Measurements from ENCODE around the gene KIFC1. TPM values are rescaled to one million over a fixed set of nuclear protein-coding genes. Genes with fewer than 3 reads are reported as not detected.

The KIFC1 gene
- total RNA-seq, 2 experiments from 2014 or later: 157 to 167 TPM

DNA sequence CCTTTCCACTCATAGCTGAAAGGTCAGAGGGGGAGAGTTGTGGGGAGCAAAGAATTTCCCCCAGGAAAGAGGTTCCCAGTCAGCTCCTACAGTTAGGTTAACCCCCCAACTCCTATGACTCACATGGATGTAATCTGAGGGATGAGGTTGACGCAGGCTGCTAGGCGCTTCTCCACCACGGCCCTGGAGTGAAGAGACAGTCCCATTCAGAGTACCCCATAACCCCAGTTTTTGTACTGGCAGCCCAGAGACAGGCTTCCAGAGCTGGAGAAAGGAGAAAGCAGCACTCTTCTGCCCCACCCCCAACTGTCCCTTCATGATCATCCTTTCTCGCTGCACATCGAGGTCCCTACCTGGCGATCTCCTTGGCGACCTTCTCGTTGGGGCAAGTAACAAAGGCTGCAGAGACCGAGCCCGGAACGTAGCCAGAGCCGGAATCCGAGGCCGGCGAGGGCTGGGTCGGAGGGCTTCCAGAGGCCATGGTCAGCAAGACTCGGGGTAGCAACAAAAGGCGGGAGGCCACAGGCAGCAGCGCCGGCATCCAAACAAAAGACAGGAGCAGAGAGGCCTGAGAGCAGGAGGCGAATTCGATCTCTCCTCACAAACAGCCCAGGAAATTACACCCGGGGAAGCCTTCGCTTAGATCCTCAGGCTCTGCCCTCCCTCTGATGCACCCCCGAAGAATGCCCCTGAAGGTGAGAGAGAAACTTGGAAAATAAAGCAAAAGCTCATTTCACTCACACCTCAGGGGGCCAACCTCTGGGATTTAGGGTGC, 25.7 kb downstream of the KIFC1 start:
- CTCF ChIA-PET: interaction anchor here (0.9 to 3.9 kb wide), 5 partner anchors 9 to 162 kb away, joined by 3 to 28 read pairs (median 4); no protein-coding TSS in a partner anchor
- Mint-ChIP-seq H3K4me1 (peaks cover 73% of the 10 kb centered on the region), H3K4me3 (peak overlapping the region; percentile 95), H3K36me3 (ENCODE audit: low read depth) (peaks cover 30% of the 10 kb centered on the region), H3K27me3 (peaks cover 3% of the 10 kb centered on the region), H3K9me3 (no peaks in the 10 kb centered on the region), H3K27ac (peak overlapping the region; percentile 97)
- no peak for DNase-seq
- POLR2A ChIA-PET: interaction anchor here (0.7 kb wide), 1 partner anchor 169 kb away, joined by 6 read pairs; no protein-coding TSS in a partner anchor

DNA sequence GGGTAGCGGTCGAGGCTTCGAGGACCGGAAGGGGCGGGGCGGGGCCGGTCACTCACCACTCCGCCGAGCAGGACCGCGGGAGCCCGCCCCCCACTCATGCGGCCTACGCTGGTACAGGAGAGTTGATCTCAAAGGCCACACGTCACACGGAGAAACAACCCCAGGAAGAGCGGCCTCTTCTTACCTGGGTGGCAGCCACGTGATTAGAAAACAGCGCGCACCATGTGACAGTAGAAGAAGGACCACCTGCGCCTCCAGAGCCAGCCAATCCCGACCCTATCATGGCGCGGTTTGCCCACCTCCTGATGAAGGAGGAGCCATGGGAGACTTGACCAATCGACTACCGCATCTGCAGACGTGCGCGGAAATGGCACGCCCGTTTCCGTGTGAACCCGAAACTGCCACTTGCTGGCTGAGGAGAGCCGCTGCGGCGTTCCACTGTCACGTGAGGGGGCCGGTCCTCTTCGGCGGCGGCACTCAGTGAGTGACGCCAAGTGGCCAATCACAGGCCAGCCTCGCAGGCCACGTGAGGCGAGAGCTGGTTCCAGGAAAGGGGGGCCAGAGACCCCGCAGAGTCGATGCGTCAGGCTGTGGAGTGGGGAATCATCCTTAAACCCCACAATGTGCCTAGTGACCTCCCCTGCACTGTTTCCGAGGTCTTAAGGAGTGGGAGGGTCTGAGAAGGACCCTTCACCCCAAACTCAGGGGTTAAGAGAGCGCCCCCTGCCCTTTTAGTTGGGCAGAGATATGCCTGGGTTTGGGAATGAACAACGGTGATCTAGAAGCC, 26.5 kb downstream of the KIFC1 start, which contains the start of gene CUTA:
TSS of gene CUTA (minus strand) at position 205 of the 787 bp plus-strand sequence. CDS start at position 98, 107 bp downstream.
- H3K27me3 Mint-ChIP-seq: peaks cover 3% of the 10 kb centered on the region
- H3K9me3 Mint-ChIP-seq: no peaks in the 10 kb centered on the region
- H3K36me3 Mint-ChIP-seq (ENCODE audit: low read depth): peaks cover 26% of the 10 kb centered on the region
- H3K4me3 Mint-ChIP-seq: peak within 1 kb of the TSS; percentile 95
- peak; percentile 100 for DNase-seq
- CTCF ChIA-PET: interaction anchor here (0.7 to 3.9 kb wide), 8 partner anchors 8 to 282 kb away, joined by 3 to 28 read pairs (median 4); partner anchors contain the start of genes RPS18 and VPS52
- peak within 1 kb of the TSS; percentile 97 for H3K27ac Mint-ChIP-seq
- POLR2A ChIA-PET: no interaction called here
- H3K4me1 Mint-ChIP-seq: peaks cover 71% of the 10 kb centered on the region

DNA sequence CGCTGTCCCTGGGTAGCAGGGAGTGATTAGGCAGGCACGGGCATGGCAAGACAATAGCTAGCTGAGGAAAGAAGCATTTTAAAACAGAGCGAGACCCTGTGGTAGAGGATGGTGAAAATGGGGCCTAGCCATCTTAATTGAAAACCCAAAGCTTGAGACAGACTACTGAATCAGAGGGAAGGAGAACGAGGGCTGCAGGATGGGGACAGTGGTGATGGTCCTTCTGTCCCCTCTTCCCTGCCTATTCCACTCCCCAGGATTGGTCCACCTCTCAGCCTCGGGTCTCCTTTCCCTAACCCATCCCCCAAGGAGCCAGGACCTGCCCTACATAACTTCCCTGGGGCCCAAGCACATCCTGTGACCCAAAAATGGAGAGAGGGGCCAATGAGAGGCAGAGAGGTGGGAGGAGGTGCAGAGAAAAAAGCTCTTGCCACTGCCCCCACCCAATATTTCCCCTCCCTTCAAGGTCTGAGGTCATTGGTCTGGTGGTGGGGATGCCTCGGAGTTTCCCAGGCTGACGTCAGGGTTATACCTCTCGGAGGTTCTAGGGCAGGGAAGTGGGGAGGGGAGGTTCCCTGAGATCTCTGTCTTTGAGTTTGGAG, 27.2 kb downstream of the KIFC1 start:
- POLR2A ChIA-PET: no interaction called here
- peaks cover 3% of the 10 kb centered on the region for H3K27me3 Mint-ChIP-seq
- H3K4me3 Mint-ChIP-seq: peak overlapping the region; percentile 95
- CTCF ChIA-PET: interaction anchor here (0.6 to 3.9 kb wide), 9 partner anchors 9 to 282 kb away, joined by 3 to 28 read pairs (median 3); no protein-coding TSS in a partner anchor
- peak; percentile 45 for DNase-seq
- no peaks in the 10 kb centered on the region for H3K9me3 Mint-ChIP-seq
- peak overlapping the region; percentile 97 for H3K27ac Mint-ChIP-seq
- peaks cover 71% of the 10 kb centered on the region for H3K4me1 Mint-ChIP-seq
- peaks cover 25% of the 10 kb centered on the region for H3K36me3 Mint-ChIP-seq (ENCODE audit: low read depth)

DNA sequence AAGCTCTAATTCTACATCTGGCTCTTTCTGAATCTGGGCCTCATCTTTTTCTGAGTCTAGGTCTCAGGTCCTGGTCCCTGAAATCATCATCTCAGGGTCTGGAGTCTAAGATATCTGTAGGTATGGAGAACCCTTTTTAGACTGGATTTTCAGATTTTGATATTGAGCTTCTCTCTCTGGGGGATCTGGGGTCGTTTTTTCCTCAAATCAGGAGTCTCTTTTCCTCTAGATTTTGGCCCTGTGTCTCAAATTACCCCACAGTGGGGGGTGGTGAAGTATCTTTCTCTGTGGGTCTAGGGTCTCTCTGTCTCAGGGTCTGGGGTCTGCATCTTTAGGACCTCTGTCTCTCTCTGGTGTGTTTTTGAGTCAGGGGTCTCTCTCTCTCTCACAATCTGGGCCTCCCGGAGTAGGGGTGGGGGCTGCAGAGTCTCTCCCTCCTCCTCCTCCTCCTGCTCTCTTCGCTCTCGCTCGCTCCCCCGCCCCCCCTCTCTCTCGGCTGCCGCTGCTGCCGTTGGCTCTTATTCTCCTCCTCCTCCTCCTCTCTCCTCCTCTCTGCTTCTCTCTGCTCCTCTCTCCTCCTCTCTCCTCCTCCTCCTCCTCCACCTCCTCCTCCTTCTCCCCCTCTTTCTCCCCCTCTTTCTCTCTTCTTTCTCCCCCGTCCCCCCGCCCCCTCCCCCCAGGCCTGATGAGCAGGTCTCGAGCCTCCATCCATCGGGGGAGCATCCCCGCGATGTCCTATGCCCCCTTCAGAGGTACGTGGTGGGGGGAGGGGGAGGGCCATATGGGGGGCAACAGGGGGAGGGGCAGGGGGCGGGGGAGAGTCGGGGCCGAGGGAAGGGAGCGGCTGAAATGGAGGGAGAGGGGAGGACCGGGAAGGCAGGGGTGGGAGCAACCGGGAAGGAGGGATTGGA, 28.2 kb downstream of the KIFC1 start, which contains the start of gene SYNGAP1:
TSS of gene SYNGAP1 (plus strand) at position 486 of the 911 bp plus-strand sequence. CDS start at position 686, 200 bp downstream.
- Mint-ChIP-seq H3K36me3 (ENCODE audit: low read depth) (peaks cover 25% of the 10 kb centered on the region), H3K27ac (peak within 1 kb of the TSS; percentile 97), H3K9me3 (no peaks in the 10 kb centered on the region), H3K27me3 (peaks cover 3% of the 10 kb centered on the region), H3K4me3 (peak within 1 kb of the TSS; percentile 95), H3K4me1 (peaks cover 71% of the 10 kb centered on the region)
- DNase-seq: peak; percentile 56
- ChIA-PET CTCF (interaction anchor here (0.6 to 3.9 kb wide), 5 partner anchors 10 to 176 kb away, joined by 3 to 28 read pairs (median 3); no protein-coding TSS in a partner anchor), POLR2A (interaction anchor here (0.7 kb wide), 1 partner anchor 10 kb away, joined by 3 read pairs; no protein-coding TSS in a partner anchor)

DNA sequence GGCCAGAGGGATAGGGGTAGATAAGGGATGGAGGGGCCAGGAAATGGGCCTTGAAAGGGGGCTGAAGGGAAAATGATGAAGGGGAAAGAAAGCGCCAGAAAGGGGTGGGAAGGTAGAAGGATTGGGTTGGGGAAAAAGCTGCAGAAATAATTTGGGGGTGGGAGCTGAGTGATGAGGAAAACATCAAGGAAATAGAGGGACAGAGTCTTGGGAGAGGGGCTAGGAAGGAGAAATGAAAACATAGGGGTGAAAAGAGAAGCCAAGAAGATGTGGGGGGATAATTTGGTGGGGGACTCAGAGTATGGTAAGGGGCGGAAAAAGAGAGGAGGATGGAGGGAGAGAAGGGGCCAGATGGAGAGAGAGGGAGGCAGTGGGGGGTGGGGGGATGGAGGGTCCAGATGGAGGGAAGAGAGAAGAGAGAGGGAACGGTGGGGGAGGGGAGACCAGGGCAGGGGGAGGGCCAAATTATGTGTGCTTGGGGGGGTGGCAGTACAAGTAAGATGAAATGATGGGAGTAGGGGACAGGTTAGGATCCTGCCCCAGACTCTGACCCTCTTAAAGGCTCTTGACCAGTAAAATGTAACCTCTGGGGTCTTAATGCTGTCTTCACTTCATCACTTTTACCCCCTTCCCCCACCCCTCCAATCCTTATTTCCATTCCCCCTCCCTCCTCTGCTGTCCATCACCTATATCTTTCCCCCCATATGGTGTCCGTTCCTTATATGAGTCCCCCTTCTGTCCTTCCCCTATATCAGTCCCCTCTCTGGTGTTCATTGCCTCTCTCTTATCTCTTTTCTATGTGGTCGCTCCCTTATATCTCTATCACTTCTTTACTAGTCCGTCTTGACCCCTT, 29.1 kb downstream of the KIFC1 start:
- H3K36me3 Mint-ChIP-seq (ENCODE audit: low read depth): peaks cover 24% of the 10 kb centered on the region
- ChIA-PET POLR2A (no interaction called here), CTCF (interaction anchor here (3.9 kb wide), 1 partner anchor 10 kb away, joined by 28 read pairs; no protein-coding TSS in a partner anchor)
- DNase-seq: no peak
- H3K27ac Mint-ChIP-seq: peak overlapping the region; percentile 31
- peaks cover 72% of the 10 kb centered on the region for H3K4me1 Mint-ChIP-seq
- peak overlapping the region; percentile 53 for H3K4me3 Mint-ChIP-seq
- H3K27me3 Mint-ChIP-seq: peaks cover 3% of the 10 kb centered on the region
- H3K9me3 Mint-ChIP-seq: no peaks in the 10 kb centered on the region

DNA sequence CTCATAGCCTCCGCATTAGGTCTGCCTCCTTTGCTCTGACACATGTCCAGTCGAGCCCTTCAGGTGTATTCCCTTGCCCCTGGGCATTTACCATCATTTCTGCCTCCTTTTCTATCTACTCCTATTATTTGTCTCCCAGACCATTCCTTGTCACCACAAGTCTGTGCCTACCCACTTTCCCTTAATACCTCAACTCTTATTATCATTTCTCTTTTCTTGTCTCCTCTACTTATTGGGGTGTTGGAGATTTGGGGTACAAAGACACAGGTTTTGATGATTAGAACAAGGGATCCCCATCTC, 29.7 kb downstream of the KIFC1 start:
- DNase-seq: no peak
- peaks cover 23% of the 10 kb centered on the region for H3K36me3 Mint-ChIP-seq (ENCODE audit: low read depth)
- H3K27me3 Mint-ChIP-seq: peaks cover 3% of the 10 kb centered on the region
- H3K4me3 Mint-ChIP-seq: peak overlapping the region; percentile 34
- H3K9me3 Mint-ChIP-seq: no peaks in the 10 kb centered on the region
- H3K27ac Mint-ChIP-seq: peak overlapping the region; percentile 2
- H3K4me1 Mint-ChIP-seq: peaks cover 68% of the 10 kb centered on the region
- ChIA-PET CTCF (no interaction called here), POLR2A (no interaction called here)

DNA sequence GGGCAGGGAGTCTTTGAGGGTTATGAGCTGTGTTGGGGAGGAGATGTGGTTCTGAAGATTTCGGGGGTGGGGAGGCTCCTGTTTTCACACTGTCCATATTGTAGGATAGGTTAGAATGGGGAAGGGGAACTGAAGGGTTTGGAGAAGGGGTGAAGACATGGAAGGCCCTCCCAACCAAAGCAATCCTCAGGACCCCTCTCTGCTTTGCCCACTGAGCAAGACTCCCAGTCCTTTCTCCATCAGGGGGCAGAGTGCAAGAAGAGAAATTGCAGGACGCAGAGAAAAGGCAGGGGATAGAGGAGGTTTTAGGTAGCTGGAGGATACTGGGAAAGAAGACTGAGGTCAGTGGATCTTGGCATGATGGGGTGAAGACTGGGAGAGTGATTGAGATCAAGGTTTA, 32.2 kb downstream of the KIFC1 start:
- H3K9me3 Mint-ChIP-seq: no peaks in the 10 kb centered on the region
- ChIA-PET POLR2A (no interaction called here), CTCF (no interaction called here)
- peaks cover 18% of the 10 kb centered on the region for H3K36me3 Mint-ChIP-seq (ENCODE audit: low read depth)
- peak overlapping the region; percentile 88 for H3K4me3 Mint-ChIP-seq
- no peak overlapping the region for H3K27ac Mint-ChIP-seq
- H3K27me3 Mint-ChIP-seq: peaks cover 3% of the 10 kb centered on the region
- no peak for DNase-seq
- peaks cover 72% of the 10 kb centered on the region for H3K4me1 Mint-ChIP-seq

DNA sequence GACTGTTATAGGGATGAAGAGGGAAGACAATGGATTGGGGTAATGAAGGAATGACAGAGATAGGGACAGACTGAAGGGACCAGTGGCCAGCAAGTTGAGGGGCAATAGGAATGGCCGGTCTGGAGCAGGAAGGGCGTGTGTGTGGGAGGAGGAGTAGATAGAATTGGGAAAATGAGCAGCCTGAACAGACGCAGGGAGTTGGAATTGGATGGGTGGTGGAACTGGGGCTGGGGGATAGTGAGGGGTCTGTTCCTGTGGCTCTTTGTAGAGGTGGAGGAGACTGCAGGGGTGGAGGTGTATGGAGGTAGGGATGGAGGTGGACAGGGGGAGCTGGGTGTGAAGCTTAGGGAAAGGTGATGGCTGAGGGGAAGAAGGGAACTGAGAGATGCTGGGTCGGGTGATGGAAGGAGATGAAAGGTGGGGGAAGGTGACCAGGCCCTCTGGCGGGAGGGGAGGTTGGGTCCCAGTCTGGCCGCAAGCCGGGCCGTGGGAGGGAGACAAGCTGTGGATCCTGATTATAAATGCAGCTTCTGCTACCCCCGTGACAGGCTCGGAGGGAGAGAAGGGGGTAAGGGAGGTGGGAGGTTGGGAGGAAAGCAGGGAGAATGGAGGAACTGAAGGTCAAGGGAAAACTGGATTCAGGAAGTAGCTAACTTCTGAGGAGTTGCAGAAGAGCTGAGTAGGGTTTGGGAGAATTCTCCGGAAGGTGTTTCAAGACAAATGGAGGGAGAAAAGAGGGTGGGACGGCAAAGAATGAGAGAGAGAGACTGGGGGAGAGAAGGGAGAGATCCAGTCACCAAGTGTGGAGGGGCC, 33.4 kb downstream of the KIFC1 start:
- peaks cover 18% of the 10 kb centered on the region for H3K36me3 Mint-ChIP-seq (ENCODE audit: low read depth)

DNA sequence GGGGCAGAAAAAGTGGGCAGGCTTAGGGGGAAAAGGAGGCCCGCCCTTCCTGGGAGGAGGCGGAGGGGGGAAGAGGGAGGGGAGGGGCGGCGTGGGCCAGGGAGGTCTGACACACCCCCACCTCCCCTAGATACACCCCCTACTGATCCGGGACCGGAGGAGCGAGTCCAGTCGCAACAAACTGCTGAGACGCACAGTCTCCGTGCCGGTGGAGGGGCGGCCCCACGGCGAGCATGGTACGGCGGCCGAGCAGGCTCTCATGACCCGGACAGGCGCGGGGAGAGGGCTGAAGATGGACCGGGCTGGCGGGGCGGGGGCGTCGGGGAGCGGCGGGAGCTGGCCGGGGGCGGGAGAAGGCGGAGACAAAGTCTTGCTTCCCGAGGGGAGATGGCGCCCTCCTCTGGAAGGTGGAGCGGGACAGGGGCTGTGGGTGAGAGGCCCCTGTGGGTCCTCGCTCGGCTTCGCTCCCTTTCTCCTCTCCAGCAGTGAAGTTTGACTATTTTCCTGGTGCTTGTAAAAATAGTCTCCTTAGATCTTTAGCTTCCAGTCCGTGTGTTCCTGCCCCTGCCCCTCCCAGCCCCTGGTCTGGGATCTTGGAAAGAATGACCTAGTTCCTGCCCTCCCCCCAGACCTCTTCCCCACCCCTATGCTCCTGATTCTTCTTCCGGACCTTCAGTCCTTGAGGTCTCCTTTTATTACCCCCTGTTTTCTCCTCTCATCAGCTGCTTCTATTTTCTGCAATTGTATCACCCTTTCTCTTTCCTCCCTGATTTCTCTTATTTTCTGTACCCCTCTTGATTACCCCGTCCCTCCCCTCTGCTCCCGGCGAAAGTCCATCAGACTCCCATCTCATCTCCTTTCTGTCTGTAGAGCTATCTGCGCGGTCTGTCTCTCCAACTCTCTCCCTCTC, 34.3 kb downstream of the KIFC1 start:
- ChIA-PET CTCF (interaction anchor here (0.6 to 1.7 kb wide), 9 partner anchors 8 to 927 kb away, joined by 3 to 7 read pairs (median 4); partner anchors contain the start of genes CUTA and ZBTB9), POLR2A (no interaction called here)
- H3K27ac Mint-ChIP-seq: peak overlapping the region; percentile 90
- no peaks in the 10 kb centered on the region for H3K9me3 Mint-ChIP-seq
- H3K36me3 Mint-ChIP-seq (ENCODE audit: low read depth): peaks cover 18% of the 10 kb centered on the region
- H3K4me1 Mint-ChIP-seq: peaks cover 80% of the 10 kb centered on the region
- peak; percentile 82 for DNase-seq
- peaks cover 3% of the 10 kb centered on the region for H3K27me3 Mint-ChIP-seq
- H3K4me3 Mint-ChIP-seq: peak overlapping the region; percentile 88

More for the DNA sequence above, 33.4 kb downstream of the KIFC1 start:
- Mint-ChIP-seq H3K27me3 (peaks cover 3% of the 10 kb centered on the region), H3K4me3 (peak overlapping the region; percentile 88), H3K4me1 (peaks cover 73% of the 10 kb centered on the region), H3K9me3 (no peaks in the 10 kb centered on the region), H3K27ac (peak overlapping the region; percentile 90)
- ChIA-PET POLR2A (no interaction called here), CTCF (interaction anchor here (0.6 to 1.7 kb wide), 7 partner anchors 7 to 156 kb away, joined by 3 to 7 read pairs (median 4); partner anchors contain the start of genes CUTA and ZBTB9)
- no peak for DNase-seq

All from activated CD4-positive, alpha-beta T cell treated with anti-CD3 and anti-CD28 coated beads, Interleukin-2, amount 10 ng/mL, durations not matched to agents 7 days and 5 days (primary cell).